ENCODE data around the gene TEAD3. TPM values are rescaled to one million over a fixed set of nuclear protein-coding genes. Genes with fewer than 3 reads are reported as not detected.

TEAD3 gene
- total RNA-seq, 4 donors from 2014 or later, result 58.3 to 122 (median 72.5) TPM

- Histone ChIP-seq H3K27ac (no peak overlapping the region), H3K9me3 (peaks cover 0 to 12% (median 0%) of the 10 kb centered on the region in 3 donors), H3K4me3 (no peak overlapping the region), H3K4me1 (peaks cover 0 to 8% (median 0%) of the 10 kb centered on the region in 3 donors), H3K27me3 (no peaks in the 10 kb centered on the region), H3K36me3 (peaks cover 0 to 37% of the 10 kb centered on the region in 2 donors)
- no peak for ATAC-seq
- TF ChIP-seq POLR2A (IDR thresholded peaks at IDR 0.05), result no peak
- TF ChIP-seq CTCF (IDR thresholded peaks at IDR 0.05), result no peak
- no peak for TF ChIP-seq EP300 (IDR thresholded peaks at IDR 0.05)
- 76 to 92% methylated on average over 2 of the region's 2 CpGs for WGBS, 2 donors (ENCODE audit: low coverage in 1 of 2)
These were observed 67.4 kb downstream of the TEAD3 start for GRCh38 chr6:35429463-35429862.

GRCh38 chr6:35428421-35429149, 68.3 kb downstream of the TEAD3 start:
- peaks cover 0 to 46% of the 10 kb centered on the region in 2 donors for H3K36me3 ChIP-seq
- ATAC-seq, result no peak
- H3K27ac ChIP-seq, result no peak overlapping the region
- no peaks in the 10 kb centered on the region for H3K27me3 ChIP-seq
- 86 to 100% methylated on average over 3 to 8 of the region's 10 CpGs for WGBS, 2 donors (ENCODE audit: low coverage in 1 of 2)
- H3K9me3 ChIP-seq, result peaks cover 0 to 12% (median 0%) of the 10 kb centered on the region in 3 donors
- no peak for TF ChIP-seq POLR2AphosphoS5 (IDR thresholded peaks at IDR 0.05)
- TF ChIP-seq POLR2A (IDR thresholded peaks at IDR 0.05), result no peak
- no peak for TF ChIP-seq EP300 (IDR thresholded peaks at IDR 0.05)
- no peak for TF ChIP-seq CTCF (IDR thresholded peaks at IDR 0.05)
- H3K4me3 ChIP-seq, result no peak overlapping the region
- peaks cover 0 to 8% (median 0%) of the 10 kb centered on the region in 3 donors for H3K4me1 ChIP-seq

- Histone ChIP-seq H3K36me3 (peaks cover 0 to 52% of the 10 kb centered on the region in 2 donors), H3K9me3 (peaks cover 0 to 12% (median 0%) of the 10 kb centered on the region in 3 donors), H3K4me1 (peaks cover 0 to 8% (median 0%) of the 10 kb centered on the region in 3 donors), H3K27me3 (no peaks in the 10 kb centered on the region), H3K27ac (no peak overlapping the region), H3K4me3 (no peak overlapping the region)
- ATAC-seq, result no peak
- no peak for TF ChIP-seq EP300 (IDR thresholded peaks at IDR 0.05)
- no peak for TF ChIP-seq POLR2A (IDR thresholded peaks at IDR 0.05)
- no peak for TF ChIP-seq CTCF (IDR thresholded peaks at IDR 0.05)
- no peak for TF ChIP-seq POLR2AphosphoS5 (IDR thresholded peaks at IDR 0.05)
- 39 to 58% methylated on average over 2 to 4 of the region's 9 CpGs for WGBS, 2 donors (ENCODE audit: low coverage in 1 of 2)
These were observed 69.0 kb downstream of the TEAD3 start for GRCh38 chr6:35427851-35428321.

GRCh38 chr6:35427435-35427834, 69.4 kb downstream of the TEAD3 start:
- H3K4me3 ChIP-seq, result no peak overlapping the region
- H3K4me1 ChIP-seq, result peaks cover 0 to 8% (median 0%) of the 10 kb centered on the region in 3 donors
- TF ChIP-seq POLR2AphosphoS5 (IDR thresholded peaks at IDR 0.05) (no peak), EP300 (IDR thresholded peaks at IDR 0.05) (no peak), CTCF (IDR thresholded peaks at IDR 0.05) (no peak), POLR2A (IDR thresholded peaks at IDR 0.05) (no peak)
- peaks cover 0 to 12% (median 0%) of the 10 kb centered on the region in 3 donors for H3K9me3 ChIP-seq
- ATAC-seq, result no peak
- WGBS, 2 donors (ENCODE audit: low coverage in 1 of 2), result 80% methylated on average over 1 of the region's 5 CpGs; no CpG with 5 or more reads in 1 of the 2 donors
- H3K27me3 ChIP-seq, result no peaks in the 10 kb centered on the region
- peaks cover 0 to 56% of the 10 kb centered on the region in 2 donors for H3K36me3 ChIP-seq
- no peak overlapping the region for H3K27ac ChIP-seq

GRCh38 chr6:35426074-35426473, 70.8 kb downstream of the TEAD3 start:
- Histone ChIP-seq H3K27me3 (no peaks in the 10 kb centered on the region), H3K4me1 (peaks cover 0 to 8% (median 0%) of the 10 kb centered on the region in 3 donors), H3K36me3 (peaks cover 0 to 68% of the 10 kb centered on the region in 2 donors), H3K27ac (no peak overlapping the region), H3K9me3 (peaks cover 0 to 12% (median 0%) of the 10 kb centered on the region in 3 donors), H3K4me3 (no peak overlapping the region)
- TF ChIP-seq POLR2A (IDR thresholded peaks at IDR 0.05) (no peak), CTCF (IDR thresholded peaks at IDR 0.05) (no peak), EP300 (IDR thresholded peaks at IDR 0.05) (no peak), POLR2AphosphoS5 (IDR thresholded peaks at IDR 0.05) (no peak)
- ATAC-seq, result peak; percentile 24
- WGBS, 2 donors (ENCODE audit: low coverage in 1 of 2), result 56% methylated on average over 6 of the region's 8 CpGs; no CpG with 5 or more reads in 1 of the 2 donors
